ENCODE measurements around the gene AGO4. TPM values are rescaled to one million over a fixed set of nuclear protein-coding genes. Genes with fewer than 3 reads are reported as not detected.

AGO4 gene
- total and polyA plus RNA-seq, 2 of the 8 experiments (the other 6 are each of a cell fraction or from before 2014, with no cell fraction given) = 5.5 to 7.7 TPM

GRCh38 chr1:35854989-35855700 lies 47.3 kb downstream of the AGO4 start (continued):
- TF ChIP-seq HDAC2 (IDR thresholded peaks at IDR 0.05; ENCODE audit: borderline replicate concordance in 1 of 2, low read depth in 2 of 2, low read length in 2 of 2) (no peak), CHD2 (IDR thresholded peaks at IDR 0.05; ENCODE audit: low read length) (no peak)

Data from H1 (cell line).